ENCODE results near the gene MYCBP2. TPM values are rescaled to one million over a fixed set of nuclear protein-coding genes. Genes with fewer than 3 reads are reported as not detected.
"Not testable (repeated sequence)": the region's sequence is repeated elsewhere in the genome, so short reads cannot be mapped to it uniquely, and the experiment has no call there.

The MYCBP2 gene
- total RNA-seq, 1 experiment from 2014 or later: 22.0 TPM

DNA sequence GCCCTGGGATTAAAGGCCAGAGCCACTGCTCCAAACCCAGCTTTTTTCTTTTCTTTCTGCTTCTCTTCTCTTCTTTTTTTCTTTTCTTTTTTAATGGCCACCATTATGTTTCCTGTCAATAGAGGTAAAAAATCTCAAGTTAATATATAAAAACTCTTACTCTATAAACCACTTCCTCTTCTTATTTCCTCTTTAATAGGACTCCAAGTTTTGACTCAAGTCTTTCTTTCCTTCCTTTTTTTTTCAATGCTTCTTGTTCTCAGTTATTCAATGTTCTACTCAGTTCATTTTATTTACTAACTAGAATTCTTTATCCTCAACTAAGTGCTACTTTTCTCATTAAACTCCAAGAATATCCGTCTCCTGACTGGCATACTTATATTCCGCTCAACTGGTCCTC lies 27.1 kb upstream of the MYCBP2 start:
- TF ChIP-seq, protein P1, sequence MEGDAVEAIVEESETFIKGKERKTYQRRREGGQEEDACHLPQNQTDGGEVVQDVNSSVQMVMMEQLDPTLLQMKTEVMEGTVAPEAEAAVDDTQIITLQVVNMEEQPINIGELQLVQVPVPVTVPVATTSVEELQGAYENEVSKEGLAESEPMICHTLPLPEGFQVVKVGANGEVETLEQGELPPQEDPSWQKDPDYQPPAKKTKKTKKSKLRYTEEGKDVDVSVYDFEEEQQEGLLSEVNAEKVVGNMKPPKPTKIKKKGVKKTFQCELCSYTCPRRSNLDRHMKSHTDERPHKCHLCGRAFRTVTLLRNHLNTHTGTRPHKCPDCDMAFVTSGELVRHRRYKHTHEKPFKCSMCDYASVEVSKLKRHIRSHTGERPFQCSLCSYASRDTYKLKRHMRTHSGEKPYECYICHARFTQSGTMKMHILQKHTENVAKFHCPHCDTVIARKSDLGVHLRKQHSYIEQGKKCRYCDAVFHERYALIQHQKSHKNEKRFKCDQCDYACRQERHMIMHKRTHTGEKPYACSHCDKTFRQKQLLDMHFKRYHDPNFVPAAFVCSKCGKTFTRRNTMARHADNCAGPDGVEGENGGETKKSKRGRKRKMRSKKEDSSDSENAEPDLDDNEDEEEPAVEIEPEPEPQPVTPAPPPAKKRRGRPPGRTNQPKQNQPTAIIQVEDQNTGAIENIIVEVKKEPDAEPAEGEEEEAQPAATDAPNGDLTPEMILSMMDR (IDR thresholded peaks at IDR 0.05; ENCODE audit: unreplicated experiment): no peak
- H3K4me3 Mint-ChIP-seq (ENCODE audit: low read depth, unreplicated experiment): no peak overlapping the region
- CTCF ChIA-PET: no interaction called here
- intact Hi-C loops (cut with micrococcal nuclease; ENCODE audit: unreplicated experiment): no loop called here
- H3K27me3 Mint-ChIP-seq (ENCODE audit: unreplicated experiment): no peaks in the 10 kb centered on the region
- no peak for DNase-seq
- H3K36me3 Mint-ChIP-seq (ENCODE audit: insufficient read depth, unreplicated experiment): no peaks in the 10 kb centered on the region
- BruUV-seq (replicated peaks): no TSS peak
- no peaks in the 10 kb centered on the region for H3K4me1 Mint-ChIP-seq (ENCODE audit: low read depth, unreplicated experiment)
- H3K9me3 Mint-ChIP-seq (ENCODE audit: low read depth, unreplicated experiment): no peaks in the 10 kb centered on the region
- H3K27ac Mint-ChIP-seq (ENCODE audit: unreplicated experiment): no peak overlapping the region

DNA sequence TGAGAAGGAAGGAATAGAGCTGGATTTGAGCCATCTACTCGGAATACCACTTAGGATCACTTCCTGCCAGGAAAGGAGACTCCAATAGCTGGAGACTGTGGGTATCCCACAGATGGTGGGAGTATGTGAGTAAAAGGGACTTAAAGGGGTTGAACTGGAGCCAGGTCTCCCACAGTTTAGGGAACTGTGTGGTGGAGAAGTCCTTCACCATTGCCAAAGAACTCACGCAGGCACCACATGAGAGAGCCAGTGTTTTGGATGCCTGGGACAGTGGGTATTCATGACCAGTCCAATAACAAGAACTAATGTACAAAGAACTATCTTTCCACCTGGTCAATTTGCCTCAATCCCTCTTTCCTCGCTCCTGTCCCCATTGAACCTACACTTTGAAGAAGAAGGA lies 24.4 kb upstream of the MYCBP2 start:
- CTCF ChIA-PET: no interaction called here
- no peaks in the 10 kb centered on the region for H3K27me3 Mint-ChIP-seq (ENCODE audit: unreplicated experiment)
- intact Hi-C loops (cut with micrococcal nuclease; ENCODE audit: unreplicated experiment): no loop called here

GRCh38 chr13:77350811-77351210 lies 23.9 kb upstream of the MYCBP2 start:
- Mint-ChIP-seq H3K4me3 (ENCODE audit: low read depth, unreplicated experiment) (no peak overlapping the region), H3K4me1 (ENCODE audit: low read depth, unreplicated experiment) (no peaks in the 10 kb centered on the region), H3K27ac (ENCODE audit: unreplicated experiment) (no peak overlapping the region), H3K9me3 (ENCODE audit: low read depth, unreplicated experiment) (no peaks in the 10 kb centered on the region), H3K27me3 (ENCODE audit: unreplicated experiment) (no peaks in the 10 kb centered on the region), H3K36me3 (ENCODE audit: insufficient read depth, unreplicated experiment) (no peaks in the 10 kb centered on the region)
- no TSS peak for BruUV-seq (replicated peaks)
- intact Hi-C loops (cut with micrococcal nuclease; ENCODE audit: unreplicated experiment): no loop called here
- CTCF ChIA-PET: no interaction called here
- TF ChIP-seq, protein P1 (IDR thresholded peaks at IDR 0.05; ENCODE audit: unreplicated experiment): no peak
- DNase-seq: no peak

More for the DNA sequence above, 24.4 kb upstream of the MYCBP2 start:
- no peaks in the 10 kb centered on the region for H3K9me3 Mint-ChIP-seq (ENCODE audit: low read depth, unreplicated experiment)
- no peak for DNase-seq
- H3K4me1 Mint-ChIP-seq (ENCODE audit: low read depth, unreplicated experiment): no peaks in the 10 kb centered on the region
- H3K27ac Mint-ChIP-seq (ENCODE audit: unreplicated experiment): no peak overlapping the region
- no peak overlapping the region for H3K4me3 Mint-ChIP-seq (ENCODE audit: low read depth, unreplicated experiment)
- BruUV-seq (replicated peaks): no TSS peak
- TF ChIP-seq, protein P1 (IDR thresholded peaks at IDR 0.05; ENCODE audit: unreplicated experiment): no peak
- H3K36me3 Mint-ChIP-seq (ENCODE audit: insufficient read depth, unreplicated experiment): no peaks in the 10 kb centered on the region

DNA sequence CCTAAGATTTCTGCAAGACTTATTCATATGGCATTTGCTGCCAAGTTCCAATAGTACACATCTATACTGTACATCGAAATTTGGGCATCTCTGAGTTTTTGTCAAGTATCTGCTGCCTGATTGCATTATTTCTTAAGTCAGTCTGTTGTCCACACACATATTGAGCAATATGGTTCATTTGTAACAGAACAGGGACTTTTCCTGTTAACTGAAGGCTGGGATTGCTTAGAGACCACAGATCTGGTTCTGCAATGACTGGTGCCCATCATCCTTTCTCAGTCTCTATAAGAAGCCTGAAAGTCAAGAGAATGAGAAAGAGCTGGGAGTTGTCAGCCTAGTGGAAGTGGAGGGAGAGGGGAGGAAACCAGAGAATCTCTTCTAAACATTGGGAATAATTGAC lies 22.5 kb upstream of the MYCBP2 start:
- Mint-ChIP-seq H3K9me3 (ENCODE audit: low read depth, unreplicated experiment) (no peaks in the 10 kb centered on the region), H3K27me3 (ENCODE audit: unreplicated experiment) (no peaks in the 10 kb centered on the region)
- BruUV-seq (replicated peaks): no TSS peak

GRCh38 chr13:77347351-77347750 lies 20.5 kb upstream of the MYCBP2 start:
- H3K9me3 Mint-ChIP-seq (ENCODE audit: low read depth, unreplicated experiment); CTCF ChIA-PET; H3K4me3 Mint-ChIP-seq (ENCODE audit: low read depth, unreplicated experiment); H3K27me3 Mint-ChIP-seq (ENCODE audit: unreplicated experiment); H3K4me1 Mint-ChIP-seq (ENCODE audit: low read depth, unreplicated experiment); H3K27ac Mint-ChIP-seq (ENCODE audit: unreplicated experiment); DNase-seq; H3K36me3 Mint-ChIP-seq (ENCODE audit: insufficient read depth, unreplicated experiment); intact Hi-C loops (cut with micrococcal nuclease; ENCODE audit: unreplicated experiment); BruUV-seq (replicated peaks): not testable (repeated sequence)

More for the DNA sequence above, 22.5 kb upstream of the MYCBP2 start:
- CTCF ChIA-PET: no interaction called here
- TF ChIP-seq, protein P1 (IDR thresholded peaks at IDR 0.05; ENCODE audit: unreplicated experiment): no peak
- DNase-seq: no peak
- Mint-ChIP-seq H3K27ac (ENCODE audit: unreplicated experiment) (no peak overlapping the region), H3K4me1 (ENCODE audit: low read depth, unreplicated experiment) (no peaks in the 10 kb centered on the region), H3K4me3 (ENCODE audit: low read depth, unreplicated experiment) (no peak overlapping the region), H3K36me3 (ENCODE audit: insufficient read depth, unreplicated experiment) (no peaks in the 10 kb centered on the region)
- intact Hi-C loops (cut with micrococcal nuclease; ENCODE audit: unreplicated experiment): no loop called here

Data from Calu3 (cell line).